ENCODE results near the gene EIF4E3.
A peak's percentile ranks its signal among the peaks of the same experiment; 100 is the strongest.

Gene EIF4E3

GRCh38 chr3:71725271-71725991 is at the start of gene EIF4E3:
Gene EIF4E3 (minus strand): TSS chr3:71725402. CDS start chr3:71725367, 35 bp downstream.
- DNase-seq, result no peak

- DNase-seq, result no peak
These were observed 46.7 kb upstream of the EIF4E3 start for GRCh38 chr3:71771884-71772283.

GRCh38 chr3:71771126-71771525 is 45.9 kb upstream of the EIF4E3 start:
- no peak for DNase-seq

- peak; percentile 85 for DNase-seq
These were observed 38.2 kb upstream of the EIF4E3 start for GRCh38 chr3:71763426-71763825.

- no peak for DNase-seq
These were observed 34.9 kb upstream of the EIF4E3 start for GRCh38 chr3:71760140-71760539.

- DNase-seq, result no peak
These were observed 34.2 kb upstream of the EIF4E3 start for GRCh38 chr3:71759401-71759800.

GRCh38 chr3:71758091-71758490 is 32.9 kb upstream of the EIF4E3 start:
- DNase-seq, result no peak

GRCh38 chr3:71754610-71755253 is 29.5 kb upstream of the EIF4E3 start:
- DNase-seq, result no peak

- DNase-seq, result no peak
These were observed 28.8 kb upstream of the EIF4E3 start, which contains the start of gene GPR27 for GRCh38 chr3:71753701-71754609. Gene GPR27 (plus strand): TSS chr3:71753855. CDS start chr3:71754050, 195 bp downstream.

GRCh38 chr3:71752831-71753700 is 27.9 kb upstream of the EIF4E3 start:
- no peak for DNase-seq

- DNase-seq, result no peak
These were observed 26.4 kb upstream of the EIF4E3 start for GRCh38 chr3:71751602-71752001.

GRCh38 chr3:71744738-71745137 is 19.5 kb upstream of the EIF4E3 start:
- no peak for DNase-seq

- DNase-seq, result no peak
These were observed 17.4 kb upstream of the EIF4E3 start for GRCh38 chr3:71742621-71743020.

- no peak for DNase-seq
These were observed 9.7 kb upstream of the EIF4E3 start for GRCh38 chr3:71734881-71735280.

- no peak for DNase-seq
These were observed 8.1 kb upstream of the EIF4E3 start for GRCh38 chr3:71733319-71733718.

GRCh38 chr3:71732637-71733036 is 7.4 kb upstream of the EIF4E3 start:
- no peak for DNase-seq

GRCh38 chr3:71728632-71729342 is 3.6 kb upstream of the EIF4E3 start:
- no peak for DNase-seq

- no peak for DNase-seq
These were observed 944 bp upstream of the EIF4E3 start for GRCh38 chr3:71726146-71726545.

GRCh38 chr3:71724584-71725270 is 475 bp downstream of the EIF4E3 start:
- no peak for DNase-seq

- DNase-seq, result no peak
These were observed 1.1 kb downstream of the EIF4E3 start for GRCh38 chr3:71724171-71724453.

- no peak for DNase-seq
These were observed 1.6 kb downstream of the EIF4E3 start for GRCh38 chr3:71723452-71724170.

Measured in NCI-H1048 (cell line).